Lower leg skin (tissue), 4 donors: Measurements from ENCODE around the gene TMEM176A. TPM values are rescaled to one million over a fixed set of nuclear protein-coding genes. Genes with fewer than 3 reads are reported as not detected.

ENCODE experiments used
- DNase-seq, 2 donors: peaks; one replicate each; pipeline ENCODE4 v3.0.0-alpha.2; 2019; ENCODE audit warnings: low spot score in 2 of 2
- H3K4me3 ChIP-seq: fragments of 200-600 bp; sonication (generic); 2 replicates; pipeline ENCODE4 v1.5.1; 2017; ENCODE audit warnings: mild to moderate bottlenecking, low read depth; ENCODE audit not compliant: poor library complexity, severe bottlenecking
- POLR2A ChIP-seq, 2 donors: fragments of 450-650 bp; IDR thresholded peaks; one replicate each; pipeline ENCODE4 v1.6.1; 2016 to 2017; ENCODE audit warnings: antibody characterized with exemption in 2 of 2, mild to moderate bottlenecking in 1 of 2, moderate library complexity in 1 of 2
- WGBS, 2 donors: methylation state at CpG; one replicate each; pipeline ENCODE4 v1.1.5; 2018; 5-methylcytosine and 5-hydroxymethylcytosine counted together
- intact Hi-C: fragments of 100-400 bp; cut with DNase I; formaldehyde crosslinking; loops from one replicate; pipeline ENCODE4 v1.15.0; 2023; ENCODE audit warnings: low total_unique reads
- total RNA-seq, 4 donors: library from RNA; depleted of rRNA; stranded (reverse); fragments of >200 nt; gene quantifications; one replicate each; pipeline ENCODE4 v1.1.0, GENCODE V29; 2016
- TF ChIP-seq, protein P1 (sequence below), 3 donors: fragments of 450-650 bp; IDR thresholded peaks; one replicate each; pipeline ENCODE4 v1.5.1; 2016; ENCODE audit warnings: antibody characterized with exemption in 3 of 3, mild to moderate bottlenecking in 3 of 3, moderate library complexity in 2 of 3

TMEM176A gene
- total RNA-seq, 4 donors from 2014 or later = 4.8 to 10.2 (median 9.5) TPM

DNA sequence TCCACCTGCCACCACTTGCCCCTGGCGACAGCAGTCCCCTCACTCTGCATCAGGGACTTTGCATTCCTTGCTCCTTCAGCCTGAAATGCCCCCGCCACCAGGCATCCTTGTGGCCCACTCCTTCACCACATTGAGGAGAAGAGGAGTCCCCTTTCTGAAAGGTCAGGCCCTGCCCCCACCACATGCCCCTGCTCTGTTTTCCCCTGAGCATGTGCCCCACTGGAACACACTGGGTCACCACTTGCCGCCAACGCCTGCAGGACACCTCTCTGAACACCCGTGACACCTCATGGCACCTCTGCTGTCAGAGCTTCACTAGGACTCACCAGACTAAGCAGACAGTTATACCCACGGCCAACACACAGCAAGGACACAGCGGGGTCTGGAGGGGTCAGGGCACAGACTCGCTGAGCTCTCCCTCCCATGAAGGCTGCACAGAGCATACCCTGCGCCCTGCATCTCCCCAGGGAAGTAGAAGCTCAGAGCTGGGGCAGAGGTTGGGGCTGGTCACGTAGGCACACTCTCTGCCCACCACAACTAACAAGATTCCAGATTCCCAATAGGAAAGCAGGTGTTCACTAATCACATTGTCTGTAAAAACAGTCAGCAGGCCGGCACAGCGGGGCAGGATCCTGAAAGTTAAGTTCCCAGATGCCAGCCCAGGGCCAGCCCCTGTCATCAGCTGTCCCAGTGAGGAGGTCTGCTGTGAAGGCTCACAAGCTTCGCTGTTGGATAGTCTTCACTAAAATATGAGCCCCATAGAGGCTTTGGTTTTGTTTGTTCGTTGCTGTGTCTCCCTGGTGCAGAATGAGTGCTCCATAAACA is 45.9 kb downstream of the TMEM176A start:
- no peak overlapping the region for H3K4me3 ChIP-seq
- TF ChIP-seq POLR2A (IDR thresholded peaks at IDR 0.05) = no peak
- TF ChIP-seq, protein P1, sequence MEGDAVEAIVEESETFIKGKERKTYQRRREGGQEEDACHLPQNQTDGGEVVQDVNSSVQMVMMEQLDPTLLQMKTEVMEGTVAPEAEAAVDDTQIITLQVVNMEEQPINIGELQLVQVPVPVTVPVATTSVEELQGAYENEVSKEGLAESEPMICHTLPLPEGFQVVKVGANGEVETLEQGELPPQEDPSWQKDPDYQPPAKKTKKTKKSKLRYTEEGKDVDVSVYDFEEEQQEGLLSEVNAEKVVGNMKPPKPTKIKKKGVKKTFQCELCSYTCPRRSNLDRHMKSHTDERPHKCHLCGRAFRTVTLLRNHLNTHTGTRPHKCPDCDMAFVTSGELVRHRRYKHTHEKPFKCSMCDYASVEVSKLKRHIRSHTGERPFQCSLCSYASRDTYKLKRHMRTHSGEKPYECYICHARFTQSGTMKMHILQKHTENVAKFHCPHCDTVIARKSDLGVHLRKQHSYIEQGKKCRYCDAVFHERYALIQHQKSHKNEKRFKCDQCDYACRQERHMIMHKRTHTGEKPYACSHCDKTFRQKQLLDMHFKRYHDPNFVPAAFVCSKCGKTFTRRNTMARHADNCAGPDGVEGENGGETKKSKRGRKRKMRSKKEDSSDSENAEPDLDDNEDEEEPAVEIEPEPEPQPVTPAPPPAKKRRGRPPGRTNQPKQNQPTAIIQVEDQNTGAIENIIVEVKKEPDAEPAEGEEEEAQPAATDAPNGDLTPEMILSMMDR (IDR thresholded peaks at IDR 0.05) = no peak
- intact Hi-C loops = no loop called here
- WGBS, 2 donors = 92 to 95% methylated on average over 14 of the region's 14 CpGs
- DNase-seq = peak in 1 of 2 donors; percentile 72

GRCh38 chr7:150847536-150847935 is 47.0 kb downstream of the TMEM176A start:
- peak in 1 of 2 donors; percentile 20 for DNase-seq
- 90% methylated on average over 5 of the region's 5 CpGs for WGBS, 2 donors
- intact Hi-C loops = no loop called here
- no peak overlapping the region for H3K4me3 ChIP-seq
- no peak for TF ChIP-seq POLR2A (IDR thresholded peaks at IDR 0.05)
- TF ChIP-seq, protein P1 (IDR thresholded peaks at IDR 0.05) = no peak

DNA sequence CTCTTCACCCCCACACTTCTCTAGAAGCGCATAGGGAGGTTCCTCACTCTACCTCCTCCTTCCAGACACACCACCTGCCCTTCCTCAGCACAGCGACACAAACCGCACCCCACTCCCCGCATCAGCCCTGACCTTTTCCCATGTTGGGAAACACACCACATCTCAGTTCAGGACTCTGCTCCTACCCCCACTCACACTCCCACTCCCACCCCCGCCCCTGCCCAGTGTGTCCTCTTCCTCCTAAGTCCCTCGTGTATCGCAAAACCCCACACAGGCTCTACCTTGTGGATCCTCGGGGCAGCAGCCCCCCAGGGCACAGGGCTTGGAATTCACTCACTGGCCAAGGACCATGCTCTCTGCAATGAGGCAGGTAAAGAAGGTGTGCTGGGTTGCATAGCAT is 47.5 kb downstream of the TMEM176A start:
- TF ChIP-seq, protein P1 (IDR thresholded peaks at IDR 0.05) = no peak
- TF ChIP-seq POLR2A (IDR thresholded peaks at IDR 0.05) = no peak
- WGBS, 2 donors = 89% methylated on average over 8 of the region's 8 CpGs
- intact Hi-C loops = no loop called here
- DNase-seq = peak in 1 of 2 donors; percentile 37
- no peak overlapping the region for H3K4me3 ChIP-seq

- 78 to 79% methylated on average over 3 of the region's 3 CpGs for WGBS, 2 donors
- DNase-seq = peak in 1 of 2 donors; percentile 54
Observed at GRCh38 chr7:150848561-150849115, 48.1 kb downstream of the TMEM176A start.

GRCh38 chr7:150849204-150849775 is 48.7 kb downstream of the TMEM176A start:
- WGBS, 2 donors = 83 to 91% methylated on average over 10 of the region's 10 CpGs
- H3K4me3 ChIP-seq = no peak overlapping the region
- DNase-seq = peak in 1 of 2 donors; percentile 67
- intact Hi-C loops = no loop called here
- TF ChIP-seq POLR2A (IDR thresholded peaks at IDR 0.05) = no peak
- TF ChIP-seq, protein P1 (IDR thresholded peaks at IDR 0.05) = no peak

More at GRCh38 chr7:150848561-150849115, 48.1 kb downstream of the TMEM176A start:
- no peak overlapping the region for H3K4me3 ChIP-seq
- TF ChIP-seq POLR2A (IDR thresholded peaks at IDR 0.05) = no peak
- TF ChIP-seq, protein P1 (IDR thresholded peaks at IDR 0.05) = no peak
- intact Hi-C loops = no loop called here
